HEK293 (cell line): Measurements from ENCODE around the gene HSDL1.

ENCODE experiments used
- CTCF ChIA-PET: fragments of 350-600 bp; formaldehyde crosslinking; extraction: SDS; loops from one replicate; lab custom pipeline; 2021; ENCODE audit warnings: antibody characterized with exemption; lab: Yijun Ruan, JAX
- POLR2A ChIA-PET: fragments of 300-600 bp; formaldehyde crosslinking; extraction: SDS; loops from one replicate; lab custom pipeline; 2020; ENCODE audit warnings: antibody characterized with exemption, inconsistent platforms; lab: Yijun Ruan, JAX
- H3K27ac ChIP-seq: fragments of 200-500 bp; sonication (Bioruptor generic); 2 replicates; pipeline ENCODE4 v1.5.1; 2014; ENCODE audit warnings: low read depth, low read length, control low read depth, inconsistent platforms; ENCODE audit errors: extremely low read depth
- H3K36me3 ChIP-seq, 2 experiments: fragments of 200-500 bp in 1 of 2; sonication (Bioruptor generic) in 1 of 2; 1 replicate in 1 of 2; 2 replicates in 1 of 2; pipeline ENCODE4 v1.5.1; 2014 to 2017; ENCODE audit warnings: inconsistent platforms in 2 of 2, low read length in 2 of 2; ENCODE audit not compliant: control insufficient read depth in 2 of 2, insufficient read depth in 1 of 2
- H3K4me1 ChIP-seq: fragments of 200-500 bp; sonication (Bioruptor generic); 2 replicates; pipeline ENCODE4 v1.5.1; 2014; ENCODE audit warnings: mild to moderate bottlenecking, low read length, inconsistent platforms; ENCODE audit not compliant: control insufficient read depth, insufficient read depth
- H3K4me3 ChIP-seq: 2 replicates; pipeline ENCODE4 v1.5.1; 2011; ENCODE audit warnings: low read depth, mild to moderate bottlenecking, control low read depth, low read length, moderate library complexity
- H3K9me3 ChIP-seq: fragments of 200-500 bp; sonication (Bioruptor generic); 2 replicates; pipeline ENCODE4 v1.5.1; 2014; ENCODE audit warnings: low read depth, low read length, inconsistent platforms; ENCODE audit not compliant: control insufficient read depth, insufficient read depth
- SALL2 ChIP-seq: fragments of 450-650 bp; formaldehyde crosslinking; IDR thresholded peaks from 2 replicates; pipeline ENCODE4 v1.5.0; 2017; ENCODE audit warnings: missing biosample characterization, mild to moderate bottlenecking, missing genetic modification characterization, borderline replicate concordance
- ZNF184 ChIP-seq: fragments of 450-650 bp; IDR thresholded peaks from 2 replicates; pipeline ENCODE4 v1.5.1; 2018; ENCODE audit warnings: missing biosample characterization, mild to moderate bottlenecking, missing genetic modification characterization
- ZNF23 ChIP-seq: fragments of 450-650 bp; formaldehyde crosslinking; IDR thresholded peaks from 2 replicates; pipeline ENCODE4 v1.5.1; 2016; ENCODE audit warnings: missing biosample characterization, missing genetic modification characterization, borderline replicate concordance
- ZNF239 ChIP-seq: fragments of 450-650 bp; formaldehyde crosslinking; IDR thresholded peaks from 2 replicates; pipeline ENCODE4 v1.5.1; 2016; ENCODE audit warnings: missing biosample characterization, missing genetic modification characterization
- ZNF248 ChIP-seq: fragments of 450-650 bp; formaldehyde crosslinking; IDR thresholded peaks from 2 replicates; pipeline ENCODE4 v1.5.1; 2017; ENCODE audit warnings: missing biosample characterization, missing genetic modification characterization
- ZNF37A ChIP-seq: fragments of 450-650 bp; IDR thresholded peaks from 2 replicates; pipeline ENCODE4 v1.5.1; 2018; ENCODE audit warnings: missing biosample characterization, missing genetic modification characterization
- ZNF521 ChIP-seq: fragments of 450-650 bp; formaldehyde crosslinking; IDR thresholded peaks from 2 replicates; pipeline ENCODE4 v1.5.1; 2017; ENCODE audit warnings: missing biosample characterization, mild to moderate bottlenecking, missing genetic modification characterization
- ZNF549 ChIP-seq: fragments of 450-650 bp; IDR thresholded peaks from 2 replicates; pipeline ENCODE4 v1.5.1; 2018; ENCODE audit warnings: missing biosample characterization, missing genetic modification characterization, mild to moderate bottlenecking, inconsistent platforms, moderate library complexity
- ZNF610 ChIP-seq: fragments of 450-650 bp; formaldehyde crosslinking; IDR thresholded peaks from 2 replicates; pipeline ENCODE4 v1.5.1; 2016; ENCODE audit warnings: missing biosample characterization, missing genetic modification characterization, borderline replicate concordance
- ZNF701 ChIP-seq: fragments of 450-650 bp; formaldehyde crosslinking; IDR thresholded peaks from 2 replicates; pipeline ENCODE4 v1.5.1; 2016; ENCODE audit warnings: missing biosample characterization, missing genetic modification characterization
- ZNF768 ChIP-seq: fragments of 450-650 bp; formaldehyde crosslinking; IDR thresholded peaks from 2 replicates; pipeline ENCODE4 v1.5.1; 2018; ENCODE audit warnings: missing biosample characterization, mild to moderate bottlenecking, missing genetic modification characterization
- ZNF776 ChIP-seq: fragments of 450-650 bp; formaldehyde crosslinking; IDR thresholded peaks from 2 replicates; pipeline ENCODE4 v1.5.0; 2017; ENCODE audit warnings: missing biosample characterization, missing genetic modification characterization, borderline replicate concordance
- TF ChIP-seq, protein P1 (sequence below): fragments of 450-650 bp; formaldehyde crosslinking; IDR thresholded peaks from 2 replicates; pipeline ENCODE4 v1.5.1; 2016; ENCODE audit warnings: missing biosample characterization, missing genetic modification characterization, borderline replicate concordance
- TF ChIP-seq, protein P2 (sequence below): fragments of 450-650 bp; formaldehyde crosslinking; IDR thresholded peaks from 2 replicates; pipeline ENCODE4 v1.5.1; 2016; ENCODE audit warnings: missing biosample characterization, missing genetic modification characterization
- TF ChIP-seq, protein P3 (sequence below): fragments of 450-650 bp; formaldehyde crosslinking; IDR thresholded peaks from 2 replicates; pipeline ENCODE4 v1.5.1; 2016; ENCODE audit warnings: missing biosample characterization, missing genetic modification characterization
- TF ChIP-seq, protein P4 (sequence below): fragments of 450-650 bp; formaldehyde crosslinking; IDR thresholded peaks from 2 replicates; pipeline ENCODE4 v1.5.1; 2016; ENCODE audit warnings: missing biosample characterization, missing genetic modification characterization, borderline replicate concordance
- TF ChIP-seq, protein P5 (sequence below): fragments of 450-650 bp; formaldehyde crosslinking; IDR thresholded peaks from 2 replicates; pipeline ENCODE4 v1.5.1; 2016; ENCODE audit warnings: missing biosample characterization, missing genetic modification characterization

Gene HSDL1

DNA sequence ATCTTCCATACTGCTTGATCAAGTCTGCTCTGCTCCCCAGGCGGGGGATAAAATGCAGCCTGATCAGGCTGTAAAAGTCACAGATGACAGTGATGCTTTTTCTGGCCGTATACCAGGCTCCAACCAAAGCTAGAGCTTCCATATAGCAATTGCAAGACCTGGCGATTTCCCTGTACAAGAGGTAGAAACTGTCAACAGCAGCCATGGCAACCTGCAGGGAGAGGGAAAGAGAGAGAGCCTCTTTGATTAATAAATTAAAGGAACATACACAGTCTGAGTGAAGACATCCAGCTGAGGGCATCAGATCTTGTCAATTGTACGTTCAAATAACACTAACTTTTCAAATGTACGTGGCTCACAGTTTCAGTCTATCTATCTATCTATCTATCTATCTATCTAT, 13.9 kb downstream of the HSDL1 start:
- ChIA-PET POLR2A (no interaction called here), CTCF (interaction anchor here (0.6 to 1.0 kb wide), 3 partner anchors 11 to 56 kb away, joined by 3 read pairs; no protein-coding TSS in a partner anchor)
- H3K4me3 ChIP-seq, result no peak overlapping the region
- no peaks in the 10 kb centered on the region for H3K9me3 ChIP-seq
- no peak overlapping the region for H3K27ac ChIP-seq
- TF ChIP-seq ZNF768 (tag by site-specific recombination) (no peak), ZNF521 (tag by site-specific recombination) (no peak), ZNF184 (tag by site-specific recombination) (no peak), ZNF37A (no peak), ZNF610 (no peak)
- TF ChIP-seq, protein P1, sequence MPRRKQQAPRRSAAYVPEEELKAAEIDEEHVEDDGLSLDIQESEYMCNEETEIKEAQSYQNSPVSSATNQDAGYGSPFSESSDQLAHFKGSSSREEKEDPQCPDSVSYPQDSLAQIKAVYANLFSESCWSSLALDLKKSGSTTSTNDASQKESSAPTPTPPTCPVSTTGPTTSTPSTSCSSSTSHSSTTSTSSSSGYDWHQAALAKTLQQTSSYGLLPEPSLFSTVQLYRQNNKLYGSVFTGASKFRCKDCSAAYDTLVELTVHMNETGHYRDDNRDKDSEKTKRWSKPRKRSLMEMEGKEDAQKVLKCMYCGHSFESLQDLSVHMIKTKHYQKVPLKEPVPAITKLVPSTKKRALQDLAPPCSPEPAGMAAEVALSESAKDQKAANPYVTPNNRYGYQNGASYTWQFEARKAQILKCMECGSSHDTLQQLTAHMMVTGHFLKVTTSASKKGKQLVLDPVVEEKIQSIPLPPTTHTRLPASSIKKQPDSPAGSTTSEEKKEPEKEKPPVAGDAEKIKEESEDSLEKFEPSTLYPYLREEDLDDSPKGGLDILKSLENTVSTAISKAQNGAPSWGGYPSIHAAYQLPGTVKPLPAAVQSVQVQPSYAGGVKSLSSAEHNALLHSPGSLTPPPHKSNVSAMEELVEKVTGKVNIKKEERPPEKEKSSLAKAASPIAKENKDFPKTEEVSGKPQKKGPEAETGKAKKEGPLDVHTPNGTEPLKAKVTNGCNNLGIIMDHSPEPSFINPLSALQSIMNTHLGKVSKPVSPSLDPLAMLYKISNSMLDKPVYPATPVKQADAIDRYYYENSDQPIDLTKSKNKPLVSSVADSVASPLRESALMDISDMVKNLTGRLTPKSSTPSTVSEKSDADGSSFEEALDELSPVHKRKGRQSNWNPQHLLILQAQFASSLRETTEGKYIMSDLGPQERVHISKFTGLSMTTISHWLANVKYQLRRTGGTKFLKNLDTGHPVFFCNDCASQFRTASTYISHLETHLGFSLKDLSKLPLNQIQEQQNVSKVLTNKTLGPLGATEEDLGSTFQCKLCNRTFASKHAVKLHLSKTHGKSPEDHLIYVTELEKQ (tag by site-specific recombination), result no peak
- peaks cover 15 to 34% of the 10 kb centered on the region in 2 experiments for H3K36me3 ChIP-seq
- no peaks in the 10 kb centered on the region for H3K4me1 ChIP-seq

DNA sequence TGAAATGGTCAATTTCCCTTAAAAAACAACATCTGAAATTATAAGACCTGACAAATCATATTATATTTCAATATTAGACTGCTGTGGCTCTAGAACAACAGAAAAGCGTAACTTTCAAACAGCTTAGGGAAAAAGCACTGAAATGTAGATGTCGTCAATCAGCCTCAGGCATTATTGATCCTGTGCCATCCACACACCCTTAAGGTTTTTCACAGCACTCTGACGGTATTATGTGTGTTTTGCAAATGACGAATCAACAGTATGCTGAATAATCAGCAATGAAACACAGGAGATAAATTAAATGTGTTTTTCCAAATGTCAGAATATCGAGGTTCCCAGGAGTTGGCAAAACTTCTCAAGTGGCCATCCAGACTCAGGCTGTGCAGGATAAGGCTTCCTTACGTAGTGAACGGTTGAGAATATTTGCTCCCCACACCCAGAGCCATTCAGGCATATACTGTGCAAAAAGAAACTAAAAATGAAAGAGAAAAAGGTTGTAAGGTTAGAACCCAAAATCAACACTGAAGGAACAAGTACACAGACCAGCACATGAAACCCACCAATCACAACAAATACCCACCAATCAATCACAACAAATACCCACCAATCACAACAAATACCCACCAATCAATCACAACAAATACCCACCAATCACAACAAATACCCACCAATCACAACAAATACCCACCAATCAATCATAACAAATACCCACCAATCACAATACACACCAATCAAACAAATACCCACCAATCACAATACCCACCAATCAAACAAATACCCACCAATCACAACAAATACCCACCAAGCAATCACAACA, 20.5 kb downstream of the HSDL1 start:
- no peak overlapping the region for H3K27ac ChIP-seq
- CTCF ChIA-PET, result no interaction called here
- H3K4me1 ChIP-seq, result no peaks in the 10 kb centered on the region
- peaks cover 14 to 66% of the 10 kb centered on the region in 2 experiments for H3K36me3 ChIP-seq
- no peak for TF ChIP-seq ZNF37A
- TF ChIP-seq, protein P2, sequence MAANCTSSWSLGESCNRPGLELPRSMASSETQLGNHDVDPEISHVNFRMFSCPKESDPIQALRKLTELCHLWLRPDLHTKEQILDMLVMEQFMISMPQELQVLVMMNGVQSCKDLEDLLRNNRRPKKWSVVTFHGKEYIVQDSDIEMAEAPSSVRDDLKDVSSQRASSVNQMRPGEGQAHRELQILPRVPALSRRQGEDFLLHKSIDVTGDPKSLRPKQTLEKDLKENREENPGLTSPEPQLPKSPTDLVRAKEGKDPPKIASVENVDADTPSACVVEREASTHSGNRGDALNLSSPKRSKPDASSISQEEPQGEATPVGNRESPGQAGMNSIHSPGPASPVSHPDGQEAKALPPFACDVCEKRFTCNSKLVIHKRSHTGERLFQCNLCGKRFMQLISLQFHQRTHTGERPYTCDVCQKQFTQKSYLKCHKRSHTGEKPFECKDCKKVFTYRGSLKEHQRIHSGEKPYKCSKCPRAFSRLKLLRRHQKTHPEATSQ, result no peak
- TF ChIP-seq ZNF701, result no peak
- TF ChIP-seq, protein P3, sequence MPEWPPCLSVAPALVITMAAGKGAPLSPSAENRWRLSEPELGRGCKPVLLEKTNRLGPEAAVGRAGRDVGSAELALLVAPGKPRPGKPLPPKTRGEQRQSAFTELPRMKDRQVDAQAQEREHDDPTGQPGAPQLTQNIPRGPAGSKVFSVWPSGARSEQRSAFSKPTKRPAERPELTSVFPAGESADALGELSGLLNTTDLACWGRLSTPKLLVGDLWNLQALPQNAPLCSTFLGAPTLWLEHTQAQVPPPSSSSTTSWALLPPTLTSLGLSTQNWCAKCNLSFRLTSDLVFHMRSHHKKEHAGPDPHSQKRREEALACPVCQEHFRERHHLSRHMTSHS (tag by site-specific recombination), result no peak
- TF ChIP-seq, protein P4, sequence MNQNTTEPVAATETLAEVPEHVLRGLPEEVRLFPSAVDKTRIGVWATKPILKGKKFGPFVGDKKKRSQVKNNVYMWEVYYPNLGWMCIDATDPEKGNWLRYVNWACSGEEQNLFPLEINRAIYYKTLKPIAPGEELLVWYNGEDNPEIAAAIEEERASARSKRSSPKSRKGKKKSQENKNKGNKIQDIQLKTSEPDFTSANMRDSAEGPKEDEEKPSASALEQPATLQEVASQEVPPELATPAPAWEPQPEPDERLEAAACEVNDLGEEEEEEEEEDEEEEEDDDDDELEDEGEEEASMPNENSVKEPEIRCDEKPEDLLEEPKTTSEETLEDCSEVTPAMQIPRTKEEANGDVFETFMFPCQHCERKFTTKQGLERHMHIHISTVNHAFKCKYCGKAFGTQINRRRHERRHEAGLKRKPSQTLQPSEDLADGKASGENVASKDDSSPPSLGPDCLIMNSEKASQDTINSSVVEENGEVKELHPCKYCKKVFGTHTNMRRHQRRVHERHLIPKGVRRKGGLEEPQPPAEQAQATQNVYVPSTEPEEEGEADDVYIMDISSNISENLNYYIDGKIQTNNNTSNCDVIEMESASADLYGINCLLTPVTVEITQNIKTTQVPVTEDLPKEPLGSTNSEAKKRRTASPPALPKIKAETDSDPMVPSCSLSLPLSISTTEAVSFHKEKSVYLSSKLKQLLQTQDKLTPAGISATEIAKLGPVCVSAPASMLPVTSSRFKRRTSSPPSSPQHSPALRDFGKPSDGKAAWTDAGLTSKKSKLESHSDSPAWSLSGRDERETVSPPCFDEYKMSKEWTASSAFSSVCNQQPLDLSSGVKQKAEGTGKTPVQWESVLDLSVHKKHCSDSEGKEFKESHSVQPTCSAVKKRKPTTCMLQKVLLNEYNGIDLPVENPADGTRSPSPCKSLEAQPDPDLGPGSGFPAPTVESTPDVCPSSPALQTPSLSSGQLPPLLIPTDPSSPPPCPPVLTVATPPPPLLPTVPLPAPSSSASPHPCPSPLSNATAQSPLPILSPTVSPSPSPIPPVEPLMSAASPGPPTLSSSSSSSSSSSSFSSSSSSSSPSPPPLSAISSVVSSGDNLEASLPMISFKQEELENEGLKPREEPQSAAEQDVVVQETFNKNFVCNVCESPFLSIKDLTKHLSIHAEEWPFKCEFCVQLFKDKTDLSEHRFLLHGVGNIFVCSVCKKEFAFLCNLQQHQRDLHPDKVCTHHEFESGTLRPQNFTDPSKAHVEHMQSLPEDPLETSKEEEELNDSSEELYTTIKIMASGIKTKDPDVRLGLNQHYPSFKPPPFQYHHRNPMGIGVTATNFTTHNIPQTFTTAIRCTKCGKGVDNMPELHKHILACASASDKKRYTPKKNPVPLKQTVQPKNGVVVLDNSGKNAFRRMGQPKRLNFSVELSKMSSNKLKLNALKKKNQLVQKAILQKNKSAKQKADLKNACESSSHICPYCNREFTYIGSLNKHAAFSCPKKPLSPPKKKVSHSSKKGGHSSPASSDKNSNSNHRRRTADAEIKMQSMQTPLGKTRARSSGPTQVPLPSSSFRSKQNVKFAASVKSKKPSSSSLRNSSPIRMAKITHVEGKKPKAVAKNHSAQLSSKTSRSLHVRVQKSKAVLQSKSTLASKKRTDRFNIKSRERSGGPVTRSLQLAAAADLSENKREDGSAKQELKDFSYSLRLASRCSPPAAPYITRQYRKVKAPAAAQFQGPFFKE (tag by site-specific recombination), result no peak
- no peak for TF ChIP-seq SALL2 (tag by site-specific recombination)
- no peak for TF ChIP-seq ZNF549 (tag by site-specific recombination)
- no peak for TF ChIP-seq ZNF23
- no peak for TF ChIP-seq ZNF776
- TF ChIP-seq ZNF239 (tag by site-specific recombination), result no peak
- TF ChIP-seq ZNF184 (tag by site-specific recombination), result no peak
- TF ChIP-seq, protein P5, sequence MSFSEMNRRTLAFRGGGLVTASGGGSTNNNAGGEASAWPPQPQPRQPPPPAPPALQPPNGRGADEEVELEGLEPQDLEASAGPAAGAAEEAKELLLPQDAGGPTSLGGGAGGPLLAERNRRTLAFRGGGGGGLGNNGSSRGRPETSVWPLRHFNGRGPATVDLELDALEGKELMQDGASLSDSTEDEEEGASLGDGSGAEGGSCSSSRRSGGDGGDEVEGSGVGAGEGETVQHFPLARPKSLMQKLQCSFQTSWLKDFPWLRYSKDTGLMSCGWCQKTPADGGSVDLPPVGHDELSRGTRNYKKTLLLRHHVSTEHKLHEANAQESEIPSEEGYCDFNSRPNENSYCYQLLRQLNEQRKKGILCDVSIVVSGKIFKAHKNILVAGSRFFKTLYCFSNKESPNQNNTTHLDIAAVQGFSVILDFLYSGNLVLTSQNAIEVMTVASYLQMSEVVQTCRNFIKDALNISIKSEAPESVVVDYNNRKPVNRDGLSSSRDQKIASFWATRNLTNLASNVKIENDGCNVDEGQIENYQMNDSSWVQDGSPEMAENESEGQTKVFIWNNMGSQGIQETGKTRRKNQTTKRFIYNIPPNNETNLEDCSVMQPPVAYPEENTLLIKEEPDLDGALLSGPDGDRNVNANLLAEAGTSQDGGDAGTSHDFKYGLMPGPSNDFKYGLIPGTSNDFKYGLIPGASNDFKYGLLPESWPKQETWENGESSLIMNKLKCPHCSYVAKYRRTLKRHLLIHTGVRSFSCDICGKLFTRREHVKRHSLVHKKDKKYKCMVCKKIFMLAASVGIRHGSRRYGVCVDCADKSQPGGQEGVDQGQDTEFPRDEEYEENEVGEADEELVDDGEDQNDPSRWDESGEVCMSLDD (tag by site-specific recombination), result no peak
- no peak for TF ChIP-seq ZNF248
- TF ChIP-seq, all 188 proteins: peak for 0
- Histone ChIP-seq H3K9me3 (no peaks in the 10 kb centered on the region), H3K4me3 (no peak overlapping the region)
- POLR2A ChIA-PET, result no interaction called here
